Uterus (tissue), 4 donors: ENCODE measurements around the gene KANSL1. TPM values are rescaled to one million over a fixed set of nuclear protein-coding genes. Genes with fewer than 3 reads are reported as not detected.

ENCODE experiments used
- DNase-seq, 2 donors: peaks; one replicate each; pipeline ENCODE4 v3.0.0-alpha.2; 2019 to 2020
- H3K27ac ChIP-seq, 2 donors: fragments of 200-600 bp; sonication (generic); 1 replicate in 1 of 2; 2 replicates in 1 of 2; pipeline ENCODE4 v1.5.1; 2016 to 2018
- H3K27me3 ChIP-seq, 2 donors: fragments of 200-600 bp; sonication (generic); one replicate each; pipeline ENCODE4 v1.5.1; 2018 to 2019; ENCODE audit warnings: control low read depth in 1 of 2
- H3K36me3 ChIP-seq, 2 donors: fragments of 200-600 bp; sonication (generic); one replicate each; pipeline ENCODE4 v1.5.1; 2019; ENCODE audit warnings: control low read depth in 1 of 2
- H3K4me1 ChIP-seq, 2 donors: fragments of 200-600 bp; sonication (generic); one replicate each; pipeline ENCODE4 v1.5.1; 2018 to 2019; ENCODE audit warnings: control low read depth in 1 of 2
- H3K4me3 ChIP-seq, 2 donors: fragments of 200-600 bp; sonication (generic); 1 replicate in 1 of 2; 2 replicates in 1 of 2; pipeline ENCODE4 v1.5.1; 2018 to 2019; ENCODE audit warnings: mild to moderate bottlenecking in 1 of 2
- H3K9me3 ChIP-seq, 2 donors: fragments of 200-600 bp; sonication (generic); one replicate each; pipeline ENCODE4 v1.5.1; 2019; ENCODE audit warnings: control low read depth in 1 of 2
- CTCF ChIP-seq, 4 experiments: fragments of 200-600 bp in 2 of 4; fragments of 450-650 bp in 2 of 4; sonication (generic) in 2 of 4; IDR thresholded peaks; one replicate each; pipeline ENCODE4 v1.5.1; 2016 to 2019; ENCODE audit warnings: antibody characterized with exemption in 4 of 4, mild to moderate bottlenecking in 2 of 4, moderate library complexity in 1 of 4
- POLR2A ChIP-seq, 2 donors: fragments of 450-650 bp; IDR thresholded peaks; one replicate each; pipeline ENCODE4 v1.6.1; 2016; ENCODE audit warnings: antibody characterized with exemption in 2 of 2, mild to moderate bottlenecking in 1 of 2, moderate library complexity in 1 of 2
- intact Hi-C: fragments of 100-400 bp; cut with DNase I; formaldehyde crosslinking; loops from one replicate; pipeline ENCODE4 v1.15.1; 2023; ENCODE audit warnings: low total_unique reads
- total RNA-seq, 4 donors: library from RNA; depleted of rRNA in 3 of 4; stranded (reverse); fragments of >200 nt in 3 of 4; gene quantifications; one replicate each; pipeline versions ENCODE4 v1.1.0 to v1.2.4, GENCODE V29; 2014 to 2023
- donor health status: DM: yes; HTN: yes; CAD: no.

Gene KANSL1
- total RNA-seq, 4 donors from 2014 or later: 55.8 to 192 (median 146) TPM

DNA sequence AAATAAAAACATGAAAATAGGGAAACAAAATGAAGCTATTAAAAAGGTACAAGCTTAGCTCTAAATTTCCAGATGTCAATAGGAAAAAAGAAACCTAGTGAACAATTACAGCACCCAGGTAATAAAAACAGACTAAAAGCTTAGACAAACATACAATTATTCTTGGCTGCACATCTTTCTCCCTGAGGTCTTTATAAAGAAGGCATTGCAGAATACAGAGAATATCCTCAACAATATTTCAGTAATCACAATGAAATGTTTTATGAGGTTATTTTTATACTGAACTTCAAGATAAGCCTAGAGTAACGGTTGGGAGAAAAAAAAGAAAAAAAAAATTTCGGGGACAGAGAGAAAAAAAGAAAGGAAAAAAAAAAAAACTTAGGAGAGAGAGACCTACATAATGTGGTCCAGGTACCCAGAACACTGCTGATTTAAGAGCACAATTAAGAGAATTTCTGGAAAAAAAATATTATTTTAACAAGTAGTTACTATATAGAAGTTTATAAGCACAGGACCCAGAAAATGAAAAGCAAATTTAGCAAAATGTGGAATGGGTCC is 26.5 kb downstream of the KANSL1 start:
- H3K36me3 ChIP-seq: no peaks in the 10 kb centered on the region
- TF ChIP-seq POLR2A (IDR thresholded peaks at IDR 0.05) (no peak), CTCF (IDR thresholded peaks at IDR 0.05) (no peak)
- H3K9me3 ChIP-seq: no peaks in the 10 kb centered on the region
- peaks cover 0 to 12% of the 10 kb centered on the region in 2 donors for H3K4me1 ChIP-seq
- H3K27me3 ChIP-seq: no peaks in the 10 kb centered on the region
- DNase-seq: no peak
- H3K27ac ChIP-seq: no peak overlapping the region
- H3K4me3 ChIP-seq: no peak overlapping the region
- intact Hi-C loops: no loop called here

DNA sequence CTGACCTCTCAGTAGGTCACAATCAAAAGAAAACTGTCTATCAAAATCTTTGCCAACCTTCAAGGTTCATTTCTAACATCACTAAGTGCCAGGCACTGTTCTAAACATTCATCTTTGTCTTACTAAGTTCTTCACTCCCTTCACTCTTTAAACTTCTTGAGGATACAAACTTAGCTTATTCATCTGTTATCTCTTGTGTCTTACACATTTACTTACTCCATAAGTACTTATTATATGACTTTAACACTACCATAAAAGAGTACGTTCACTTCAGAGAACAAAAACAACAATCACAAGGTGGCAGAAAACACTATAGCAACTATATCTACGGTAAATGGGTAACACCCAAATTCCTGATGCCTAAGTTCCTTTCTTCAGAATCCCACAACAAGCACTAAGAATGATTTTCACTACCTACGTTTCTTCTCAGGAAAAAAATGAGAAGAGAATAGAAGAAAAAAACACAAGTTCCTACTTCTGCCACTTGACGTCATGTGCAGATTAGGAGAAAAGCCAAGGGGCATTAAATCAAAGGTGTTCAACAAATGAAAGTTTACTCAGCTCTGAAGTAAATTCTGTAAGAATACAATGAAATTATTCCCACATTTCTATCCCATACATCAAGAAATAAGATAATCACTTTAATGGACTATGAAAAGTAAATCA is 29.2 kb downstream of the KANSL1 start:
- peaks cover 0 to 12% of the 10 kb centered on the region in 2 donors for H3K4me1 ChIP-seq
- TF ChIP-seq POLR2A (IDR thresholded peaks at IDR 0.05) (no peak), CTCF (IDR thresholded peaks at IDR 0.05) (no peak)
- H3K9me3 ChIP-seq: no peaks in the 10 kb centered on the region
- no peak overlapping the region for H3K27ac ChIP-seq
- no peaks in the 10 kb centered on the region for H3K27me3 ChIP-seq
- intact Hi-C loops: no loop called here
- no peak overlapping the region for H3K4me3 ChIP-seq
- DNase-seq: no peak
- H3K36me3 ChIP-seq: no peaks in the 10 kb centered on the region

- DNase-seq: no peak
- Histone ChIP-seq H3K36me3 (no peaks in the 10 kb centered on the region), H3K27me3 (no peaks in the 10 kb centered on the region), H3K9me3 (no peaks in the 10 kb centered on the region), H3K27ac (no peak overlapping the region), H3K4me3 (no peak overlapping the region), H3K4me1 (peaks cover 0 to 12% of the 10 kb centered on the region in 2 donors)
- TF ChIP-seq POLR2A (IDR thresholded peaks at IDR 0.05) (no peak), CTCF (IDR thresholded peaks at IDR 0.05) (no peak)
- intact Hi-C loops: no loop called here
Observed at GRCh38 chr17:46163316-46163715, 29.9 kb downstream of the KANSL1 start.

- Histone ChIP-seq H3K27me3 (no peaks in the 10 kb centered on the region), H3K27ac (no peak overlapping the region), H3K4me3 (no peak overlapping the region), H3K4me1 (peaks cover 0 to 12% of the 10 kb centered on the region in 2 donors), H3K9me3 (no peaks in the 10 kb centered on the region), H3K36me3 (no peaks in the 10 kb centered on the region)
- intact Hi-C loops: no loop called here
- TF ChIP-seq POLR2A (IDR thresholded peaks at IDR 0.05) (no peak), CTCF (IDR thresholded peaks at IDR 0.05) (no peak)
- DNase-seq: no peak
Observed at GRCh38 chr17:46162866-46163265, 30.4 kb downstream of the KANSL1 start.

GRCh38 chr17:46160169-46160568 is 33.1 kb downstream of the KANSL1 start:
- DNase-seq: no peak
- intact Hi-C loops: no loop called here
- H3K4me3 ChIP-seq: no peak overlapping the region
- TF ChIP-seq POLR2A (IDR thresholded peaks at IDR 0.05) (no peak), CTCF (IDR thresholded peaks at IDR 0.05) (no peak)
- H3K27me3 ChIP-seq: no peaks in the 10 kb centered on the region
- H3K27ac ChIP-seq: peak overlapping the region in 1 of 2 donors; percentile 13
- peaks cover 0 to 12% of the 10 kb centered on the region in 2 donors for H3K4me1 ChIP-seq
- H3K9me3 ChIP-seq: no peaks in the 10 kb centered on the region
- H3K36me3 ChIP-seq: no peaks in the 10 kb centered on the region
